ENCODE results near the gene CACNA1B.

CACNA1B gene

DNA sequence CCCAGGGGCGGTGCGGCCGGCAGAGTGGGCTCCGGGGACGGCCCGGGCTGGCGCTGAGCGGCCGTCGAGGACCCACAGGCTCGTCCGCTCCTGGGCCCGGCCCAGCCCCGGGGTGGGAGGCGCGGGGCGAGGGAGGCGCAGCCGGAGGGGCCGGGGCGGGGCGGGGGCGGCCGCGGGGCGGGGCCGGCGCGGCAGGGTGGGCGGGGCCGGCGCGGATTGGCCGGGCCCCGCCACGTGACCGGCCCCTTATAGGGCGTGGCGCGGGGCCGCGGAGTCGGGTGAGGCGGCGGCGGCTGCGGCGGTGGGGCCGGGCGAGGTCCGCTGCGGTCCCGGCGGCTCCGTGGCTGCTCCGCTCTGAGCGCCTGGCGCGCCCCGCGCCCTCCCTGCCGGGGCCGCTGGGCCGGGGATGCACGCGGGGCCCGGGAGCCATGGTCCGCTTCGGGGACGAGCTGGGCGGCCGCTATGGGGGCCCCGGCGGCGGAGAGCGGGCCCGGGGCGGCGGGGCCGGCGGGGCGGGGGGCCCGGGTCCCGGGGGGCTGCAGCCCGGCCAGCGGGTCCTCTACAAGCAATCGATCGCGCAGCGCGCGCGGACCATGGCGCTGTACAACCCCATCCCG, at the start of gene CACNA1B:
TSS of gene CACNA1B (plus strand) at position 277 of the 617 bp plus-strand sequence. CDS start at position 429, 152 bp downstream.
- peak; percentile 15 for DNase-seq (ENCODE audit: low read depth)

DNA sequence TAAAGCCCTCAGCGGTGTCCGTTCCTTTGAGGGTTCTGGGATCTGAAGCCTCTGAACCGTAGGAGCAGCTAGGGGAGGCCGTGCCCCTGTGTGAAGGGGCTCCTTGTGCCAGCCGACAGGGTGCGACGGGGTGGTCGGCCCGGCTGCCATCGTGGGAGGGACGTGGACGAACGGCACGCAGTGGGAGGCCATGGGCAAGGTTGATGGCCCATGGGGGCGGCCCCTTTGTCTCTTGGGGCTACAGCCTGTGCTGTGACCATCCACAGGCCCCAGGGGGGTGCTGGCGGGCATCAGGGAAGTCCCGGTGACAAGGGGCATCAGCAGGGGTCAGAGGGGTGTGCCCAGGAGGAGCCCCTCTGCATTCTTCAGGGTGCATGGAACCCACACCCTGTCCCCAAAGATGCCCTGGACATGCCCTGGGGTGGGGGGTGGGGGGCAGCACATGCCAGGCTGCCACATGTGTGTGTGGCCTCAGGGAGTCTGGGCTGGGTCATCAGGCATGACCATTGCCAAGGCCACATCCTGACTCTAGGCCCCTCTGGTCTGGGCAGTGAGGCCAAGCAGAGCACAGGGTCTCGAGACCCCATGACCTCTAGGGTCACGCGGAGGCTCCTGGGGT, 49.6 kb upstream of the CACNA1B start:
- no peak for DNase-seq (ENCODE audit: low read depth)

- no peak for DNase-seq (ENCODE audit: low read depth)
Measured at GRCh38 chr9:137828527-137829259, 48.9 kb upstream of the CACNA1B start.

GRCh38 chr9:137829260-137829996, 48.2 kb upstream of the CACNA1B start:
- no peak for DNase-seq (ENCODE audit: low read depth)

DNA sequence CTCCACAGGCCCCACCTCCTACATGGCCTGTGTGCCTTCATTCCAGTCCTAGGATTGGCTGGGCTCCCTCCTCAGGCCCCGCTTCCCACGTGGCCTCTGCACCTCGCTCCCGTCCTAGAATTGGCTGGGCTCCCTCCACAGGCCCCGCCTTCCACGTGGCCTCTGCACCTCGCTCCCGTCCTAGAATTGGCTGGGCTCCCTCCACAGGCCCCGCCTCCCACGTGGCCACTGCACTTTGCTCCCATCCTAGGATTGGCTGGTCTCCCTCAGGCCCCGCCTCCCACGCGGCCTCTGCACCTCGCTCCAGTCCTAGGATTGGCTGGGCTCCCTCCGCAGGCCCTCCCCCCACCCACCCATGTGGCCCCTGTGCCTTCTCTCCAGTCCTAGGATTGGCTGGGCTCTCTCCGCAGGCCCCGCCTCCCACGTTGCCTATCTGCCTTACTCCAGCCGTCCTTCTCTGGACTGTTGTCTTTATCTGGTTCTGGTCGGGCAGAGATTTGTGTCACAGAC, 45.3 kb upstream of the CACNA1B start:
- no peak for DNase-seq (ENCODE audit: low read depth)

- no peak for DNase-seq (ENCODE audit: low read depth)
Measured at GRCh38 chr9:137832830-137833590, 44.6 kb upstream of the CACNA1B start.

- no peak for DNase-seq (ENCODE audit: low read depth)
Measured at GRCh38 chr9:137833721-137834613, 43.6 kb upstream of the CACNA1B start.

DNA sequence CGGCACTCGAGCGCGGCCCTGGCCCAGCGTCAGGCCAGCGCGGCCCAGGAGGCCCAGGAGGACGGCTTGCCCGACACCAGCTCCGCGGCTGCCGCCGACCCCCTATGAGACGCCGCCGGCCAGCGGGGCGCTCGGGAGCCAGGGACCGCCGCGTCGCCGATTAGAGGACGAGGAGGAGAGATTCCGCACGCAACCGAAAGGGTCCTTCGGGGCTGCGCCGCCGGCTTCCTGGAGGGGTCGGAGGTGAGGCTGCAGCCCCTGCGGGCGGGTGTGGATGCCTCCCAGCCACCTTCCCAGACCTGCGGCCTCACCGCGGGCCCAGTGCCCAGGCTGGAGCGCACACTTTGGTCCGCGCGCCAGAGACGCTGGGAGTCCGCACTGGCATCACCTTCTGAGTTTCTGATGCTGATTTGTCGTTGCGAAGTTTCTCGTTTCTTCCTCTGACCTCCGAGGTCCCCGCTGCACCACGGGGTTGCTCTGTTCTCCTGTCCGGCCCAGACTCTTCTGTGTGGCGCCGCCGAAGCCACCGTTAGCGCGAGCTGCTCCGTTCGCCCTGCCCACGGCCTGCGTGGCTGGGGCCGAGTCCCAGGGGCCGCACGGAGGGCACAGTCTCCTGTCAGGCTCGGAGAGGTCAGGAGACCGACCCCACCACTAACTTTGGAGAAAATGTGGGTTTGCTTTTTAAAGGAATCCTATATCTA, 42.6 kb upstream of the CACNA1B start:
- no peak for DNase-seq (ENCODE audit: low read depth)

GRCh38 chr9:137836151-137836830, 41.3 kb upstream of the CACNA1B start:
- DNase-seq (ENCODE audit: low read depth): no peak

DNA sequence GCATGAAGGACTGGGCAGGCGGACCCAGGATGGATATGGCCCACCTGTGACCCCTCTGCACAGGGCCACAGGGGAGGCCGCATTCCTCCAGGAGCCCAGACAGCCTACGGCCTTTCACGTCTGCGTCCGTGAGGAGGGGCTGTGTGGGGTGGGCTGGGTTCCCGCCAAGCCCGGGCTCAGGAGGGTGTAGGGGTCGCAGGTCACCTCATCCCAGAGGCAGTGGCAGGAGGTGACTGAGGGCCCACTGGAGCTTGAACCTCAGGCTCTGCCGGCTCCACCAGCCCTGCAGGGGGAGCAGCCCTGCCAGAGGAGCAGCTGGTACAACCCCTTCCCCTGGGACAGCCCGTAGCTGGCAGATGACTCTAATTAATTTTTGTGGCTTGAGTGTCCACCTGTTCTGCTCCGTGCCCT, 40.7 kb upstream of the CACNA1B start:
- DNase-seq (ENCODE audit: low read depth): no peak

DNA sequence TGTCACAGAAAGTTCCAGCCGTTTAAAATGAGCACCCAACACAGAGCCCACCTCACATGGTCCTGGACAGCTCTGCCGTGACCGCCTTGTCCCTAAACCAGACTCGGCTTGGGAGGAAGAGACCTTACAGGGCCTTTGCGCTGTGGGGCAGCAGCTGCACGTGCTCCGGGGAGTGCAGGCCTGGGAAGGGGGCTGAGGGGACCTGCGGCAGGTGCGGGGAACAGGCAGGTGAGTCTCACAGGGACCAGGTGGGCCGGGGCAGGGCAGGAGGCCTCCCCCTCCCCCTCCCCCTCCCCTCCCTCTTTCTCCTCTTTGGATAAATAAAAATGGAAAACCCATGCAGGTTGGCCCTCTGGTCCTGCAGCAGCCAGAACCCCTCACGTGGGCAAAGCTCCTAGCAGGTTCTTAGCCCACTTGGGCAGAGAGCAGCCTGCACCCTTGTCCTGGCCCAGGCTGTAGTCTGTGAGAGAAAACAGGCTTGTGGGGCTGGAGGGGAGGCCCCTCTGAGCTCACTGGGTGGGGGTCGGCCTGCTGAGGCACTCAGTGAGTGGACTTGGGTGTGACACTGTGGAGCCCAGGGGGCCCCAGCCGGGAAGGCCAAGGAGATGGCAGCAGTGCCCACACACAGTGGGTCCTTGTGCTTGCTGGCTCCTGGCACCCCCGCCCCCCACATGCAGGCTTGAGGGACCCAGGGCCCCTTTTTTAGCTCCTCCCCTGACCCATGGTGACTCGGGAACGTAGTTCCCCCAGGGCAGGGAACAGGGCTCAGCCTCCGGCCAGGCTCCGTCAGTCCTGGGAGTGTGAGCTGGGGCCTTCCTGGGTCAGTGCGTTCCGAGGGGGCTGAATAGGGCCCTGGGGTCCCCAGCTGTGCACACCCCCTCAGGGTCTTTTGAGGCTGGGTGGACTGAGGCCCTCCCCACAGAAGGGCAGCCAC, 40.0 kb upstream of the CACNA1B start:
- no peak for DNase-seq (ENCODE audit: low read depth)

GRCh38 chr9:137838576-137838975, 39.0 kb upstream of the CACNA1B start:
- no peak for DNase-seq (ENCODE audit: low read depth)

DNA sequence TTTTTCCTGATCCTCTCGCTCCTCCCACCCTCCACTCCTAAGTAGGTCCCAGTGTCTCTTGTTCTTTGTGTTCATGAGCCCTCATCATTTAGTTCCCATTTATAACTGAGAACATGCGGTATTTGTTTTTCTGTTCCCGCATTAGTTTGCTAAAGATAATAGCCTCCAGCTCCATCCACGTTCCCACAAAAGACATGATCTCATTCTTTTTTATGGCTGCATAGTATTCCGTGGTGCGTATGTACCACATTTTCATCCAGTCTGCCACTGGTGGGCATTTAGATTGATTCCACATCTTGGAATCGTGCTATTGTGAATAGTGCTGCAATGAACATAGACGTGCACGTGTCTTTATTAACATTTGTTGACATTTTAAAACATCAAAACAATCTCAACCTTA, 34.2 kb upstream of the CACNA1B start:
- no peak for DNase-seq (ENCODE audit: low read depth)

GRCh38 chr9:137851516-137852267, 25.9 kb upstream of the CACNA1B start:
- no peak for DNase-seq (ENCODE audit: low read depth)

DNA sequence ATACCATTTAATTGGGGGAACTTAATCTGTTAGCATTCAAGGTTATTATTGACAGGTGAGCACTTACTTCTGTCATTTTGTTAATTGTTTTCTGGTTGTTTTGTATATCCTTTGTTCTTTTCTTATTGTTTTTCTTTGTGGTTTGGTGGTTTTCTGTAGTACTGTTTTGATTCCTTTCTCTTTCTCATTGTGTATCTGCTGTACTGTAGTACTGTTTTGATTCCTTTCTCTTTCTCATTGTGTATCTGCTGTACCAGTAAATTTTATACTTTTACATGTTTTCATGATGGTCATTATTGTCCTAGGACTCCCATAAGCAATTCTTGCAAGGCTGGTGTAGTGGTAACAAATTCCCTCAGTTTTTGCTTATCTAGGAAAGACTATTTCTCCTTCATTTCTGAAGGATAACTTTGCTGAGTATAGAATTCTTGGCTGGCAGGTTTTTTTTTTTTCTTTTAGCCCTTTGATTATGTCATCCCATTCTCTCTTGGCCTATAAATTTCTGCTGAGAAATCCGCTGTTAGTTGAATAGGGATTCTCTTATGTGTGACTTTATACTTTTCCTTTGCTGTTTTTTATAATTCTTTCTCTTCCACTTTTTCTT, 24.1 kb upstream of the CACNA1B start:
- DNase-seq (ENCODE audit: low read depth): no peak

- DNase-seq (ENCODE audit: low read depth): no peak
Measured at GRCh38 chr9:137860361-137860760, 17.2 kb upstream of the CACNA1B start.

DNA sequence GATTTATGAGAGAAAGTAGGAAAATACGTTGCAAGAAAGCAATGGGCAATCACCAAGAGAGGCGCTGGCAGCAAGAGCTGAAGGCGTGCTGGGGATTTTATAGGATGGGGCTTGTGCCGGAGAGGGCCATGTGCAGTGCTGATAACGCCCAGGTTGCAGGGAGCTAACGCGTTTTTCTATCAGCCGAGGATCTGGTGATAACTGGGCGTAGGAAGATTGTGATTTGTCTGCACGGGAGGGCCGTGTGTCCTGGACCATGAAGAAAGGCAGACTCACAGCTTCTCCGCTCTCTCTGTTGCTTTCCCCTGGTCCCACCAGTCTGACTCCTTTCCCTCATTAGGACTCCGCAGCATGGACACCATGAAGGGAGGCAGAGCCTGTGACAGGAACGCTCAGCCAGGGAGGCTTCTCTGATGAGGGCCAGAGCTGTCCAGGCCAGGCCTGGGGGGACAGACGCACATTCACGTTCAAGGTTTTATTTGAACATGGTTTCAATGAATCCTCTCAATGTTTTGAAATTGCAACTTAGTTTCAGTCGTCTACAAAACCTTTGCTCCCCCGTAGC, 11.9 kb upstream of the CACNA1B start:
- no peak for DNase-seq (ENCODE audit: low read depth)

Data from activated T-cell treated with anti-CD3 and anti-CD28 coated beads for 48 hours (primary cell).